Karpas-422 (cell line): ENCODE data around the gene PODNL1. TPM values are rescaled to one million over a fixed set of nuclear protein-coding genes. Genes with fewer than 3 reads are reported as not detected.

Experiments
- DNase-seq: peaks from one replicate; pipeline ENCODE4 v3.0.0-alpha.2; 2015
- H2AFZ ChIP-seq: fragments of 200-600 bp; sonication (generic); 2 replicates; pipeline ENCODE4 v1.6.1; 2014; ENCODE audit warnings: antibody characterized with exemption, low read length, mixed read lengths
- H3K27ac ChIP-seq: fragments of 200-600 bp; sonication (generic); 2 replicates; pipeline ENCODE4 v1.5.1; 2014; ENCODE audit warnings: mild to moderate bottlenecking, low read length, moderate library complexity
- H3K27me3 ChIP-seq: fragments of 200-600 bp; sonication (generic); 2 replicates; pipeline ENCODE4 v1.6.1; 2014; ENCODE audit warnings: low read length, mixed read lengths
- H3K36me3 ChIP-seq: fragments of 200-600 bp; sonication (generic); 2 replicates; pipeline ENCODE4 v1.6.1; 2014; ENCODE audit warnings: low read length, mixed read lengths; ENCODE audit not compliant: insufficient read depth
- H3K4me1 ChIP-seq: fragments of 200-600 bp; sonication (generic); 2 replicates; pipeline ENCODE4 v1.6.1; 2014; ENCODE audit warnings: mild to moderate bottlenecking, low read length, mixed read lengths
- H3K4me2 ChIP-seq: fragments of 200-600 bp; sonication (generic); 2 replicates; pipeline ENCODE4 v1.6.1; 2014; ENCODE audit warnings: low read length, low read depth, mild to moderate bottlenecking; ENCODE audit not compliant: poor library complexity, severe bottlenecking
- H3K4me3 ChIP-seq: fragments of 200-600 bp; sonication (generic); 2 replicates; pipeline ENCODE4 v1.5.1; 2014; ENCODE audit warnings: mild to moderate bottlenecking, antibody characterized with exemption, low read length, mixed read lengths
- H3K79me2 ChIP-seq: fragments of 200-600 bp; sonication (generic); 2 replicates; pipeline ENCODE4 v1.6.1; 2014; ENCODE audit warnings: mild to moderate bottlenecking, low read length, mixed read lengths
- H3K9ac ChIP-seq: fragments of 200-600 bp; sonication (generic); 2 replicates; pipeline ENCODE4 v1.6.0; 2014; ENCODE audit warnings: low read length
- H3K9me2 ChIP-seq: fragments of 200-600 bp; sonication (generic), shearing (Covaris generic); replicated peaks from 2 replicates; pipeline ENCODE4 v1.6.0; 2014; ENCODE audit warnings: mild to moderate bottlenecking, low read length, moderate library complexity; ENCODE audit not compliant: insufficient read depth
- H3K9me3 ChIP-seq: fragments of 300-700, 200-600 bp; sonication (generic); 2 replicates; pipeline ENCODE4 v1.6.1; 2014; ENCODE audit warnings: low read length, mixed read lengths
- H4K20me1 ChIP-seq: fragments of 200-600 bp; sonication (generic); 2 replicates; pipeline ENCODE4 v1.6.1; 2014; ENCODE audit warnings: mild to moderate bottlenecking, antibody characterized with exemption, low read length, low read depth; ENCODE audit not compliant: insufficient read depth
- total RNA-seq: library from RNA; depleted of rRNA; stranded (reverse); fragments of >200 nt; shearing (Covaris generic); gene quantifications from 2 replicates; pipeline ENCODE4 v1.2.3, GENCODE V29; 2014; ENCODE audit warnings: low replicate concordance

PODNL1 gene
- total RNA-seq, 1 experiment from 2014 or later = not detected

DNA sequence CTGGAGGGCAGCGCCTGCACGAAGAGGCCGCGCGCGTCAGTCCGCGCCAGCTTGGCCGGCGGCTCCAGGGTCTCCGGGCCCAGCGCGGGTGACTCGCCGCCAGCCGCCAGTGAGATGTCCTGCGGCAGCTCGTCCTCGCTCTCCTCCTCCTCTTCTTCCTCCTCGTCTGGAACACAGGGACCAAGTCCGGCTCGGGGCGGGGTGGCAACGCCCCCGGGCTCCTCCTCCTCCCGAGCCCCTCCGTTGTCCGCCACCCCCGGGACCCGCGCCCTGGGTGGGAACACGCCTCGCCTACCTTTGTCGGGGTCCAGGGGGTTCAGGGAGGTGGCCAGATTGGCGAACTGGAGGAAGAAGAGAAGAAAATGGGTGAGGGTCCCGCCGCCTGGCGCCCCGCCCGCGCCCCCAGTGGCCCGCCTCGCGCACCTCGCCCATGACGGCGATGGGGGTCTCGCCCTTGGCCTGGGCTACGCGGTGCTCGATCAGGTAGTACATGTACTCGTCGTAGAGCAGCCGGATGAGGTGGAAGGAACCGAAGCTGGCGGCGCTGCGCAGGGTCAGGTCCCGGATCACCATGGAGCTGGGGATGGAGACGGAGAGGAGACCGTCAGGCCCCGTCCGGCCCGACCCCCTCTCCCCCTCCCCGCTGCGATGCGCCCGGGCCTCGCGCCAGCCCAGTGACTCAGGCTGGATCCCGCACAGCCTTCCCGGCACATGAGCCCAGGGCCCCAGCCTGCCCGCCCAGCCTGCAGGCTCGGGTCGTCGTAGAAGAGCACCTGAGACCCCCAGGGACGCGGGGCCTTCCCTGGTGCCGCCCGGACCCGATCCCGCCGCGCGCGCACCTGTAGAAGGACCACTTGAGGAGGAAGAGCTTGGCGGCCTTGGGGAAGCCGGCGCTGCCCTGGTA is 24.7 kb upstream of the PODNL1 start:
- Histone ChIP-seq H2AFZ (no peak overlapping the region), H3K9ac (no peak overlapping the region), H3K79me2 (no peaks in the 10 kb centered on the region), H3K9me2 (no peaks in the 10 kb centered on the region), H3K4me1 (no peaks in the 10 kb centered on the region), H3K27ac (no peak overlapping the region), H4K20me1 (no peaks in the 10 kb centered on the region), H3K4me2 (no peak overlapping the region), H3K9me3 (no peaks in the 10 kb centered on the region), H3K36me3 (0 out of 2 replicates have a peak, but pooled peaks cover 3% of the 10 kb centered on the region), H3K4me3 (no peak overlapping the region), H3K27me3 (no peaks in the 10 kb centered on the region)
- DNase-seq = no peak

GRCh38 chr19:13961826-13962698 is 23.8 kb upstream of the PODNL1 start:
- H3K4me1 ChIP-seq = no peaks in the 10 kb centered on the region
- H3K4me2 ChIP-seq = no peak overlapping the region
- no peak overlapping the region for H2AFZ ChIP-seq
- DNase-seq = no peak
- H3K27me3 ChIP-seq = no peaks in the 10 kb centered on the region
- no peaks in the 10 kb centered on the region for H3K79me2 ChIP-seq
- no peaks in the 10 kb centered on the region for H3K9me3 ChIP-seq
- no peak overlapping the region for H3K27ac ChIP-seq
- no peak overlapping the region for H3K9ac ChIP-seq
- H4K20me1 ChIP-seq = no peaks in the 10 kb centered on the region
- peaks cover 6% of the 10 kb centered on the region; the same call in 1 of the 2 replicates for H3K36me3 ChIP-seq
- no peaks in the 10 kb centered on the region for H3K9me2 ChIP-seq
- no peak overlapping the region for H3K4me3 ChIP-seq

- H3K4me3 ChIP-seq = no peak overlapping the region
- peaks cover 15% of the 10 kb centered on the region; the same call in 1 of the 2 replicates for H3K36me3 ChIP-seq
- no peaks in the 10 kb centered on the region for H3K4me1 ChIP-seq
- H3K9me3 ChIP-seq = no peaks in the 10 kb centered on the region
- H3K9ac ChIP-seq = no peak overlapping the region
- H3K79me2 ChIP-seq = no peaks in the 10 kb centered on the region
- no peak overlapping the region for H3K27ac ChIP-seq
- no peaks in the 10 kb centered on the region for H3K9me2 ChIP-seq
- H3K4me2 ChIP-seq = no peak overlapping the region
- H3K27me3 ChIP-seq = no peaks in the 10 kb centered on the region
- no peak for DNase-seq
- no peaks in the 10 kb centered on the region for H4K20me1 ChIP-seq
- no peak overlapping the region for H2AFZ ChIP-seq
Measured at GRCh38 chr19:13960863-13961784, 22.9 kb upstream of the PODNL1 start.

- no peak overlapping the region for H3K9ac ChIP-seq
- no peak overlapping the region for H2AFZ ChIP-seq
- H3K4me2 ChIP-seq = no peak overlapping the region
- H3K4me1 ChIP-seq = no peaks in the 10 kb centered on the region
- peak; percentile 53 for DNase-seq
- no peak overlapping the region for H3K27ac ChIP-seq
- no peaks in the 10 kb centered on the region for H3K79me2 ChIP-seq
- H4K20me1 ChIP-seq = no peaks in the 10 kb centered on the region
- H3K9me2 ChIP-seq = no peaks in the 10 kb centered on the region
- peaks cover 16% of the 10 kb centered on the region; the same call in 1 of the 2 replicates for H3K36me3 ChIP-seq
- no peaks in the 10 kb centered on the region for H3K9me3 ChIP-seq
- H3K27me3 ChIP-seq = no peaks in the 10 kb centered on the region
- no peak overlapping the region for H3K4me3 ChIP-seq
Measured at GRCh38 chr19:13959962-13960862, 22.0 kb upstream of the PODNL1 start.

DNA sequence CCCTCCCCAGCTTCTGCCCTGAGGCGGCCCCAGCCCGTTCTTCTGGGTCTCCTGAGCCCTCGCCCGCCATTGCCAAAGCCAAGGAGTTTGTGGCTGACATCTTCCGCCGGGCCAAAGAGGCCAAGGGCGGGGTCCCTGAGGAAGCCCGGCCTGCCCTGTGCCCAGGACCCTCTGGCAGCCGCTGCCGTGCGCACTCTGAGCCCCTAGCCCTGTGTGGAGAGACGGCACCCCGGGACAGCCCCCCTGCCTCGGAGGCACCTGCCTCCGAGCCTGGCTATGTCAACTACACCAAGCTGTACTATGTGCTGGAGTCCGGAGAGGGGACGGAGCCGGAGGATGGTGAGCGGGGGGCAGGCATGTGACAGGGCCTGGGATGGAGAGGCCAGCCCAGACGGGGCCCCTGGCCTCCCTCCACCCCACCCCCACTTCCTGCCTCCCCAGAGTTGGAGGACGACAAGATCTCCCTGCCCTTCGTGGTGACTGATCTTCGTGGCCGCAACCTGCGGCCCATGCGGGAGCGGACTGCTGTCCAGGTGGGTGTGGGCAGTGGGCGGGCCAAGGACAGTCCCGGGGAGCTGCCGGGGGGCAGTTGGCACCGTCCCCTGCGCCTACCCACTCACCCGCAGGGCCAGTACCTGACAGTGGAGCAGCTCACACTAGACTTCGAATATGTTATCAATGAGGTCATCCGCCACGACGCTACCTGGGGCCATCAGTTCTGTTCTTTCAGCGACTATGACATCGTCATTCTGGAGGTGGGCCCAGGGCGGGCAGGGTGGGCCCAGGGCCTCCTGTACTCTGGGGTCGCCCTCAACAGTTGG is 21.1 kb upstream of the PODNL1 start:
- no peak for DNase-seq
- H3K27ac ChIP-seq = no peak overlapping the region
- H3K9me3 ChIP-seq = no peaks in the 10 kb centered on the region
- no peak overlapping the region for H3K4me3 ChIP-seq
- no peak overlapping the region for H3K9ac ChIP-seq
- no peak overlapping the region for H3K4me2 ChIP-seq
- no peaks in the 10 kb centered on the region for H4K20me1 ChIP-seq
- peaks cover 16% of the 10 kb centered on the region; the same call in 1 of the 2 replicates for H3K36me3 ChIP-seq
- H3K4me1 ChIP-seq = no peaks in the 10 kb centered on the region
- peaks cover 4% of the 10 kb centered on the region; the same call in 1 of the 2 replicates for H3K79me2 ChIP-seq
- H2AFZ ChIP-seq = no peak overlapping the region
- H3K9me2 ChIP-seq = no peaks in the 10 kb centered on the region
- no peaks in the 10 kb centered on the region for H3K27me3 ChIP-seq

GRCh38 chr19:13958043-13958442 is 19.8 kb upstream of the PODNL1 start:
- no peak overlapping the region for H3K9ac ChIP-seq
- no peak for DNase-seq
- peaks cover 4% of the 10 kb centered on the region for H4K20me1 ChIP-seq
- peaks cover 17% of the 10 kb centered on the region for H3K79me2 ChIP-seq
- H3K9me2 ChIP-seq = no peaks in the 10 kb centered on the region
- H2AFZ ChIP-seq = no peak overlapping the region
- no peak overlapping the region for H3K4me3 ChIP-seq
- peaks cover 16% of the 10 kb centered on the region; the same call in 1 of the 2 replicates for H3K36me3 ChIP-seq
- no peak overlapping the region for H3K27ac ChIP-seq
- no peaks in the 10 kb centered on the region for H3K9me3 ChIP-seq
- H3K4me1 ChIP-seq = peaks cover 8% of the 10 kb centered on the region
- H3K27me3 ChIP-seq = no peaks in the 10 kb centered on the region
- H3K4me2 ChIP-seq = no peak overlapping the region
